Motor neuron (in vitro differentiated cells): ENCODE data around the gene SGPP2. TPM values are rescaled to one million over a fixed set of nuclear protein-coding genes. Genes with fewer than 3 reads are reported as not detected.

Source experiments
- ATAC-seq, 8 experiments: fragments of 200-7000 bp; cut with Tn5 transposase; replicated peaks in 6 of 8; 2 replicates each; pipeline ENCODE4 v1.8.0; 2021; ENCODE audit warnings: mild to moderate bottlenecking in 8 of 8, moderate library complexity in 8 of 8
- H3K27ac ChIP-seq, 2 donors: fragments of 250-450 bp; sonication (Bioruptor Pico); 2 replicates each; pipeline ENCODE4 v1.9.0; 2021; ENCODE audit warnings: antibody characterized with exemption in 2 of 2, mild to moderate bottlenecking in 2 of 2, moderate library complexity in 1 of 2
- H3K4me1 ChIP-seq, 2 donors: fragments of 250-450 bp; sonication (Bioruptor Pico); replicated peaks in 1 of 2; 2 replicates each; pipeline ENCODE4 v1.6.1; 2021; ENCODE audit warnings: antibody characterized with exemption in 2 of 2, mild to moderate bottlenecking in 2 of 2, moderate library complexity in 1 of 2
- H3K4me3 ChIP-seq, 5 donors: fragments of 250-450 bp; sonication (Bioruptor Pico); 2 replicates each; pipeline ENCODE4 v1.9.0; 2021; ENCODE audit warnings: antibody characterized with exemption in 5 of 5, mild to moderate bottlenecking in 5 of 5, moderate library complexity in 4 of 5
- WGBS, 10 experiments: fragments of 450-650 bp; shearing (Covaris generic); methylation state at CpG; one replicate each; pipeline ENCODE4 v1.0.0; 2022; 5-methylcytosine and 5-hydroxymethylcytosine counted together
- in situ Hi-C, 9 experiments: fragments of 400-800 bp; cut with MboI; loops; one replicate each; pipeline ENCODE4 v1.15.0; 2021; ENCODE audit warnings: low sequenced_read_pairs in 9 of 9, low pct_unique_long_range_greater_than_20kb in 2 of 9; ENCODE audit not compliant: unreplicated experiment in 9 of 9
- total RNA-seq, 8 experiments: library from RNA; unstranded; fragments of 300-600 nt; gene quantifications; 2 replicates each; pipeline versions ENCODE4 v1.2.3 to v1.2.4, GENCODE V29; 2022

The SGPP2 gene
- total RNA-seq, 8 experiments from 2014 or later, result 0.22 to 2.2 (median 0.87) TPM

DNA sequence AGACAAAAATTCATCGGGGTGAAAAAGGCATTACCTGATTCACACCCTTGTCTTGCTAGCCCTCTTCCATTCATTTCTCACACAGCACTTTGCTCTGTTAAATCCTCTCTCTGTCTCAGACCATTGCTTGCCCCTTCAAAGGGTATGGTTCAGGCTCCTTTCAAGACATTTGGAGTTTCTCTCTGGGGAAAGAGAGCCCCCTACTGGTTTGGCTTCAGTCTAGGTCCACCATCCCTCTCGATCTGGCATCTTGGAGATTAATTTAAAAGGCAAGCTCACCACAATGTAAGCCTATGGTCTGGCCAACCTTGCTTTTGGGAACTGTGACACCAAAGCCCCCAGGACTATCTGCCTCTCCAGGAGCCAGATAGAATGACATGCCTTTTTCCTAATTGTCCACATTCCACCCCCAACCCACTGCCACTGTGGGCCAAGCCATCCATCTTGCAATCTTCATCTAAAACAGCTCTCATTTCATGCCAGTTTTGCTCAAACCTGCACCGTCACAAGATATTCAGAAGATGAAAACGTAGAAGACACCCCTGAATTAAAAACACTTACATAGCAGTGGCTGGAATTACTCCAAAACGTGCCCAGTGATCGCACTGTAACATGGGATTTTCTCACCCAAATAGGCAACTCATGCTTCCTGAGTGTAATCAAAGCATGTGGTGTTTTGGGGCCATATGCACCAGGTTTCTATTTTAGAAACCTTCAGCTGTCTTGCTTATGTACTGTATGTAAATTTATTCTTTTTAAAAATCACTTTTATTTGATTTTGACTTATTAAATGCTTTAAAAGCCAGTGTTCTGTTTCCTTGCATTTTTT, 137.7 kb downstream of the SGPP2 start:
- ATAC-seq, result peak; percentile 58 to 92 (median 82)
- no peak overlapping the region for H3K27ac ChIP-seq
- in situ Hi-C loops, result loop anchor here in 7 of 9 experiments (25.0 kb wide), 2 partner anchors 250 to 500 kb away; a partner anchor contains a TSS
- WGBS, 10 experiments, result 18 to 62% (median 49%) methylated on average over 2 to 6 of the region's 6 CpGs; no CpG with 5 or more reads in 1 of the 10 experiments
- H3K4me3 ChIP-seq, result no peak overlapping the region
- no peaks in the 10 kb centered on the region for H3K4me1 ChIP-seq

DNA sequence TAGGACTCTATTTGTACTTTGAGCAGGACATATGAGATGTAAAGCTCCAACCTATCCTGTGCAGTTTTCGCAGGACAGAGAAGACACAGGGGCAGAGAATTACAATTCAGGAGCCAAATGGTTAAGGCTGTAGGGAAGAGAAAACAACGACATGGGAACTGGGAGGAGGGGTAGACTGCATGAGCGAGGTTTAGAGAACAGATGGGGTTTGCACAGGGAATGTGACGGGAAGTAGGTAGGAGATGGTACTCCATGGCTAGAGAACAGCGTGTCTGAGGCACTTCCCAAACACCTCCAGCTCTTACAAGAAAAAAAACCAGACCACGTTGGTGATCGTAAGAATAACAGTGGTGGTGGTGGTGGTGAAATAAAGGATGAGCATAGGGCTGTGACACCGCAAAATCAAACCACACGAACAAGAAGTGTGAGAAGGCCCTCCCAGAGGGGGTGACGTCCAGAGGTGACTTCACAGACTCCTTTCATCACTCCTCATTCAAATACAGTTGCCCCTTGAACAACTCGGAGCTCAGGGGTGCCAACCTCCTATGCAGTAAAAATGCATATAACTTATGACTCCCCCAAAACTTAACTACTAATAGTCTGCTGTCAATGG, 138.9 kb downstream of the SGPP2 start:
- 40 to 93% (median 80%) methylated on average over 1 to 7 of the region's 11 CpGs; no CpG with 5 or more reads in 1 of the 10 experiments for WGBS, 10 experiments
- in situ Hi-C loops, result loop anchor here in 7 of 9 experiments (25.0 kb wide), 2 partner anchors 251 to 501 kb away; a partner anchor contains a TSS

GRCh38 chr2:222563936-222564335, 139.6 kb downstream of the SGPP2 start:
- Histone ChIP-seq H3K4me3 (no peak overlapping the region), H3K4me1 (no peaks in the 10 kb centered on the region), H3K27ac (no peak overlapping the region)
- in situ Hi-C loops, result loop anchor here in 7 of 9 experiments (25.0 kb wide), 2 partner anchors 252 to 502 kb away; a partner anchor contains a TSS
- ATAC-seq, result no peak
- 66 to 95% (median 88%) methylated on average over 2 to 5 of the region's 6 CpGs; no CpG with 5 or more reads in 3 of the 10 experiments for WGBS, 10 experiments

More for the DNA sequence above, 138.9 kb downstream of the SGPP2 start:
- Histone ChIP-seq H3K27ac (no peak overlapping the region), H3K4me1 (no peaks in the 10 kb centered on the region), H3K4me3 (no peak overlapping the region)
- no peak for ATAC-seq

DNA sequence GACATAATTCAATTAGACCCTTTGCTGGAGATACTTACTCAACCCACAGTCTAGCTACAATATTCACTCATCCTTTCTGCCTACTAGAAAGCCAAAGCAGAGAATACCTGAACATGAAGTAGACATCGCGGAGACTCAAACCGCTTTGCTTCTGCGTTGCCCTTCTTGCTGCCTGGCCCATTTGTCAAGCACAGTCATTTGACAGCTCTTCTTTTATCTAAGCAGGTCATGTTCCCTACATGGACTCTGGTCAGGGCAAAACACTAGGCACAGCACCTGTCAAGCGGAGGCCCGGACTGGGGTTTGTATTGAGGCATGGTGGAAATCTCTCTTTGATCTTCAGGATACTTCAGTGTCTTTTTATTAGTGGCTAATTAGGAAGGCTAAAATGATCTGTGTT, 141.9 kb downstream of the SGPP2 start:
- WGBS, 10 experiments, result 77 to 96% (median 84%) methylated on average over 1 to 6 of the region's 6 CpGs; no CpG with 5 or more reads in 6 of the 10 experiments
- no peak overlapping the region for H3K27ac ChIP-seq
- ATAC-seq, result peak in 2 of 8 experiments; percentile 13 to 26
- H3K4me3 ChIP-seq, result no peak overlapping the region
- no peaks in the 10 kb centered on the region for H3K4me1 ChIP-seq
- in situ Hi-C loops, result loop anchor here in 7 of 9 experiments (25.0 kb wide), 2 partner anchors 254 to 504 kb away; a partner anchor contains a TSS

GRCh38 chr2:222568865-222569264, 144.5 kb downstream of the SGPP2 start:
- 35 to 88% (median 68%) methylated on average over 1 to 4 of the region's 4 CpGs; no CpG with 5 or more reads in 3 of the 10 experiments for WGBS, 10 experiments
- in situ Hi-C loops, result loop anchor here in 7 of 9 experiments (25.0 kb wide), 2 partner anchors 257 to 507 kb away; a partner anchor contains a TSS
- peaks cover 4 to 5% of the 10 kb centered on the region in 2 donors for H3K4me1 ChIP-seq
- ATAC-seq, result no peak
- no peak overlapping the region for H3K27ac ChIP-seq
- H3K4me3 ChIP-seq, result no peak overlapping the region

DNA sequence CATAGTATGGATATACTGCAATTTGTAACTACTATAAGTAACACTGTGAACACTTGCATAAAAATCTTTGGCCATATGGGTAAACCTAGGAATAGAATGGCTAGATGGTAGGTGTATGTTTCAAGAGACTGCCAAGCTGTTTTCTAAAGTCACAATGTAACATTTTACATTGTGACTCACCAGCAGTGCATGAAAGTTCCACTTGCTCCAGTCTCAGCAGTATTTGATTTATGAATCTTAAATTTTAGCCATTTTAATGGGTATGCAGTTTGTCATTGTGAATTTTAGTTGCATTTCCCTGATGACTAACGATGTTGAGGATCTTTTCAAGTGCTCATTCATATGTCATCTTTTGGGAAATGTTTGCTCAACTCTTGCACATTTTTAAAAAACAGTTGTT, 145.5 kb downstream of the SGPP2 start:
- in situ Hi-C loops, result loop anchor here in 7 of 9 experiments (25.0 kb wide), 2 partner anchors 258 to 508 kb away; a partner anchor contains a TSS
- Histone ChIP-seq H3K4me1 (peaks cover 4 to 5% of the 10 kb centered on the region in 2 donors), H3K4me3 (no peak overlapping the region), H3K27ac (no peak overlapping the region)
- ATAC-seq, result peak in 2 of 8 experiments; percentile 31 to 32
- WGBS, 10 experiments, result 0 to 100% (median 79%) methylated on average over 1 of the region's 1 CpG; no CpG with 5 or more reads in 3 of the 10 experiments

- ATAC-seq, result peak in 2 of 8 experiments; percentile 67 to 69
- Histone ChIP-seq H3K4me3 (no peak overlapping the region), H3K4me1 (peaks cover 4 to 5% of the 10 kb centered on the region in 2 donors), H3K27ac (no peak overlapping the region)
- WGBS, 10 experiments, result 73 to 100% (median 92%) methylated on average over 1 to 6 of the region's 6 CpGs; no CpG with 5 or more reads in 1 of the 10 experiments
- in situ Hi-C loops, result loop anchor here in 7 of 9 experiments (25.0 kb wide), 2 partner anchors 260 to 510 kb away; a partner anchor contains a TSS
These were observed 147.9 kb downstream of the SGPP2 start for GRCh38 chr2:222572264-222572721.

- Histone ChIP-seq H3K27ac (no peak overlapping the region), H3K4me1 (peaks cover 4 to 5% of the 10 kb centered on the region in 2 donors), H3K4me3 (no peak overlapping the region)
- 67 to 100% (median 85%) methylated on average over 1 of the region's 1 CpG; no CpG with 5 or more reads in 4 of the 10 experiments for WGBS, 10 experiments
- ATAC-seq, result peak; percentile 70 to 94 (median 86)
- in situ Hi-C loops, result loop anchor here in 7 of 9 experiments (25.0 kb wide), 2 partner anchors 260 to 510 kb away; a partner anchor contains a TSS
These were observed 148.4 kb downstream of the SGPP2 start for GRCh38 chr2:222572751-222573174.

- ATAC-seq, result no peak
- 11 to 100% (median 56%) methylated on average over 1 to 2 of the region's 2 CpGs; no CpG with 5 or more reads in 3 of the 10 experiments for WGBS, 10 experiments
- no peak overlapping the region for H3K4me3 ChIP-seq
- in situ Hi-C loops, result no loop called here
- peaks cover 4 to 5% of the 10 kb centered on the region in 2 donors for H3K4me1 ChIP-seq
- H3K27ac ChIP-seq, result no peak overlapping the region
These were observed 151.3 kb downstream of the SGPP2 start for GRCh38 chr2:222575618-222576017.

DNA sequence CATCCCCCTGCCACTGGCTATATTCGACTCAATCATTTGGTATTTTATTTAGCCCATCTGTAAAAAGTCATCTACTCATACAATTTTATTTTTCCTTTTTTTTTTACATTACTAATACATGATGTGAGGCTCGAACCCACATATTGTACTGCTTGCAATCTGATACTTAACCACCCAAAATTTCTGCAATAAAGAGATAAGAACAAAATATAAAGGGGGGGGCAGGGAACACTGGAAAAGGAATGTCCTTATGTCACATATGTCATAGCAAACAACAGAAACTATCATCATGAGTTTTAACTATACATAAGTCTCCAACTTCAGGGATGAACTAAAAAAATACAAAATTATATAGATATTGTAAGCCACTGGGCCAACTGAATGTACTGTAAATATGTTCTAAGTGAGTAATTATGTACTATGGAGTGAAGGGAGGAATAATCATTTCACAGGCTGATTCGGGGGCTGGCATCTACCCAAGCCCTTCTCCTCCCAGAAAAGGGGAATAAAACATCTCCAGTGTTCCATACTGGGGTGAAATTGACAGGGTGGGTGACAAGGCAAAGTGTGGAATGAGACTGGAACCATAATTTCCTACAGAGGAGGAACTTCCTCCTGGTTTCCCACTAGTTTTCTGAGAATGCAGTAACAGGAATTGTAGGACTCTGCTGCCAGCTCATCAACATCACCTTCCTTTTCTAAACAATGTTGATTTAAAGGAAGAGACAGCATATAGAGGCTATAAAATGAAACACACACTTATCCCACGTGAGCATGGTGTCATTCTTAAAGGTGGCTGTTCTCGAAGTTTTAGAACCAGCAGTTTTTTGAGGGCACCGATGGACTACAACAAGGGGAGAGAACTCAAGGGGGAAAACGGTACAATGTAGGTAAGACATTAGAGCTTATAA, 152.1 kb downstream of the SGPP2 start:
- peaks cover 4 to 5% of the 10 kb centered on the region in 2 donors for H3K4me1 ChIP-seq
- H3K4me3 ChIP-seq, result no peak overlapping the region
- peak in 2 of 8 experiments; percentile 10 to 20 for ATAC-seq
- in situ Hi-C loops, result no loop called here
- 66 to 100% (median 89%) methylated on average over 2 to 7 of the region's 7 CpGs for WGBS, 10 experiments
- no peak overlapping the region for H3K27ac ChIP-seq

DNA sequence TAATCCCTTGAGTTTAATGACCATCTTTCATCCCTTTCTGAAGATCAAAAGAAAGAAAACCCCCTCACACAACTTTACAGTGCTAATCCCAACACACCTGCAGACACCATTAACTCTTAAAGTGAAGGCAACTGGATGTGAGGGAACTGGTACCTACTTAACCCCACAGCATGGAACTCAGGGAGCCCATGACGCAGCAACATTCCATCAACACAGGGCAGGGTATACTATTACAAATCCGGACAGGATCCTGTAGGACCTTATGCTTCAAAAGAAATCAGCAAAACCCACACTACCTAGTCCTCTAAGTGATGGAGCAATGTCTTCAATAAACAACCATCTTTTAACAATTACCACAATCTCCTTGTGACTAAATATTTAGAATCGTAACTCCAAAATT, 153.0 kb downstream of the SGPP2 start:
- H3K4me3 ChIP-seq, result no peak overlapping the region
- H3K4me1 ChIP-seq, result peaks cover 4 to 5% of the 10 kb centered on the region in 2 donors
- in situ Hi-C loops, result no loop called here
- 47 to 92% (median 68%) methylated on average over 2 to 3 of the region's 3 CpGs; no CpG with 5 or more reads in 2 of the 10 experiments for WGBS, 10 experiments
- no peak overlapping the region for H3K27ac ChIP-seq
- ATAC-seq, result no peak

- Histone ChIP-seq H3K27ac (no peak overlapping the region), H3K4me3 (no peak overlapping the region), H3K4me1 (no peaks in the 10 kb centered on the region)
- in situ Hi-C loops, result no loop called here
- ATAC-seq, result peak in 3 of 8 experiments; percentile 49 to 72 (median 71)
These were observed 158.6 kb downstream of the SGPP2 start for GRCh38 chr2:222582928-222583327.
